CD4-positive, alpha-beta T cell (primary cell): ENCODE measurements around the gene NT5DC1. TPM values are rescaled to one million over a fixed set of nuclear protein-coding genes. Genes with fewer than 3 reads are reported as not detected.

Experiments used
- ATAC-seq: fragments of 200-7000 bp; cut with Tn5 transposase; one replicate; pipeline ENCODE4 v1.10.0; 2022; ENCODE audit warnings: mild to moderate bottlenecking; ENCODE audit not compliant: poor library complexity
- CTCF ChIA-PET: fragments of 350-600 bp; sonication (Branson Sonifier 250); formaldehyde crosslinking; loops from one replicate; lab custom pipeline; 2021; ENCODE audit warnings: antibody characterized with exemption, inconsistent platforms; lab: Charles Lee
- POLR2A ChIA-PET: fragments of 350-600 bp; sonication (Branson Sonifier 250); formaldehyde crosslinking; loops from one replicate; lab custom pipeline; 2021; ENCODE audit warnings: antibody characterized with exemption, inconsistent platforms; lab: Charles Lee
- DNase-seq, 14 experiments: peaks; one replicate each; pipeline ENCODE4 v3.0.0-alpha.2; 2013 to 2020; ENCODE audit warnings: mixed read lengths in 2 of 14
- H3K27ac ChIP-seq, 2 donors: one replicate each; pipeline versions ENCODE4 v1.5.1 to v1.7.0; 2013; ENCODE audit warnings: low read length in 2 of 2, low read depth in 1 of 2, mild to moderate bottlenecking in 1 of 2
- H3K27me3 ChIP-seq, 2 experiments: 1 replicate in 1 of 2; 2 replicates in 1 of 2; pipeline versions ENCODE4 v1.6.1 to v1.7.0; 2013; ENCODE audit warnings: low read length in 2 of 2, control low read depth in 1 of 2, mild to moderate bottlenecking in 1 of 2, moderate library complexity in 1 of 2; ENCODE audit not compliant: insufficient read depth in 2 of 2, control insufficient read depth in 1 of 2
- H3K36me3 ChIP-seq: one replicate; pipeline ENCODE4 v1.6.1; 2013; ENCODE audit warnings: low read length, control low read depth; ENCODE audit not compliant: insufficient read depth
- H3K4me1 ChIP-seq: one replicate; pipeline ENCODE4 v1.6.1; 2013; ENCODE audit warnings: low read length, control low read depth; ENCODE audit not compliant: insufficient read depth
- H3K4me3 ChIP-seq: one replicate; pipeline ENCODE4 v1.5.1; 2013; ENCODE audit warnings: mild to moderate bottlenecking, low read length, moderate library complexity
- H3K9me3 ChIP-seq, 2 experiments: 1 replicate in 1 of 2; 2 replicates in 1 of 2; pipeline versions ENCODE4 v1.6.1 to v1.7.0; 2013; ENCODE audit warnings: low read length in 2 of 2, mild to moderate bottlenecking in 2 of 2, control low read depth in 1 of 2, moderate library complexity in 1 of 2; ENCODE audit not compliant: control insufficient read depth in 1 of 2, insufficient read depth in 1 of 2
- H3K27ac Mint-ChIP-seq: one replicate; pipeline ENCODE4 v1.8.0; 2020; ENCODE audit warnings: mixed read lengths
- H3K27me3 Mint-ChIP-seq: one replicate; pipeline ENCODE4 v1.8.0; 2021; ENCODE audit warnings: mixed read lengths
- H3K36me3 Mint-ChIP-seq: one replicate; pipeline ENCODE4 v1.8.0; 2021; ENCODE audit warnings: low read depth, mixed read lengths
- H3K4me1 Mint-ChIP-seq: one replicate; pipeline ENCODE4 v1.8.0; 2021; ENCODE audit warnings: low read depth, mixed read lengths
- H3K4me3 Mint-ChIP-seq: one replicate; pipeline ENCODE4 v1.8.0; 2020; ENCODE audit warnings: mild to moderate bottlenecking, mixed read lengths
- H3K9me3 Mint-ChIP-seq: one replicate; pipeline ENCODE4 v1.8.0; 2020; ENCODE audit warnings: mixed read lengths
- CTCF ChIP-seq: fragments of 200-600 bp; IDR thresholded peaks from one replicate; pipeline ENCODE4 v1.8.0; 2022; ENCODE audit warnings: antibody characterized with exemption, mild to moderate bottlenecking
- intact Hi-C, 2 experiments: fragments of 100-400 bp; cut with DNase I in 1 of 2; cut with micrococcal nuclease in 1 of 2; formaldehyde crosslinking; loops; one replicate each; pipeline versions ENCODE4 v1.15.1 to v1.9.0; 2023 to 2025; cut with DNase I, micrococcal nuclease
- total RNA-seq, 174 experiments: library from RNA in 2 of 174; stranded (reverse) in 2 of 174; gene quantifications; one replicate each; pipeline ENCODE4 v1.2.3 and lab custom pipeline; 2021 to 2026

NT5DC1 gene
- total RNA-seq, 2 experiments from 2014 or later: 24.2 to 27.2 TPM

DNA sequence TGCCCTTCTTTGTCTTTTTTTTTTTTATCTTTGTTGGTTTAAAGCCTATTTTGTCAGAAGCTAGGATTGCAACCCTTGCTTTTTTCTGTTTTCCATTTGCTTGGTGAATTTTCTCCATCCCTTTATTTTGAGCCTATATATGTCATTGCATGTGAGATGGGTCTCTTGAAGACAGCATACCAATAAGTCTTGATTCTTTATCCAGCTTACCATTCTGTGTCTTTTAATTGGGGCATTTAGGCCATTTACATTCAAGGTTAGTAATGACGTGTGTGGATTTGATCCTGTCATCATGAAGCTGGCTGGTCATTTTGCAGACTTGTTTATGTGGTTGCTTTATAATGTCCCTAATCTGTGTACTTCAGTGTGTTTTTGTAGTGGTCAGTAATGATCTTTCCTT is 162.7 kb downstream of the NT5DC1 start:
- H3K27me3 ChIP-seq: no peaks in the 10 kb centered on the region

GRCh38 chr6:116265041-116265829 is 164.6 kb downstream of the NT5DC1 start:
- CTCF ChIA-PET: no interaction called here
- intact Hi-C loops: loop anchor here in 1 of 2 experiments (5.0 kb wide), 1 partner anchor 267 kb away; no protein-coding TSS in a partner anchor
- TF ChIP-seq CTCF: no peak
- Mint-ChIP-seq H3K36me3 (peaks cover 43% of the 10 kb centered on the region), H3K4me3 (no peak overlapping the region), H3K27me3 (no peaks in the 10 kb centered on the region), H3K27ac (no peak overlapping the region), H3K4me1 (peaks cover 36% of the 10 kb centered on the region), H3K9me3 (no peaks in the 10 kb centered on the region)
- Histone ChIP-seq H3K9me3 (peaks cover 0 to 4% of the 10 kb centered on the region in 2 experiments), H3K27me3 (no peaks in the 10 kb centered on the region), H3K36me3 (peaks cover 8% of the 10 kb centered on the region), H3K27ac (no peak overlapping the region), H3K4me1 (peaks cover 5% of the 10 kb centered on the region), H3K4me3 (no peak overlapping the region)
- DNase-seq: no peak
- POLR2A ChIA-PET: interaction anchor here (0.7 to 1.5 kb wide), 2 partner anchors 14 kb away, joined by 4 to 6 read pairs; partner anchors contain the start of gene TSPYL1
- no peak for ATAC-seq

More for the DNA sequence above, 162.7 kb downstream of the NT5DC1 start:
- Histone ChIP-seq H3K9me3 (peaks cover 0 to 4% of the 10 kb centered on the region in 2 experiments), H3K27ac (no peak overlapping the region), H3K36me3 (peaks cover 7% of the 10 kb centered on the region), H3K4me1 (peaks cover 5% of the 10 kb centered on the region), H3K4me3 (no peak overlapping the region)
- peaks cover 35% of the 10 kb centered on the region for H3K4me1 Mint-ChIP-seq
- no peak for TF ChIP-seq CTCF
- no peak overlapping the region for H3K27ac Mint-ChIP-seq
- DNase-seq (no peak), ATAC-seq (no peak)
- intact Hi-C loops: no loop called here
- no peaks in the 10 kb centered on the region for H3K9me3 Mint-ChIP-seq
- CTCF ChIA-PET: no interaction called here
- POLR2A ChIA-PET: no interaction called here
- peaks cover 42% of the 10 kb centered on the region for H3K36me3 Mint-ChIP-seq
- no peak overlapping the region for H3K4me3 Mint-ChIP-seq
- H3K27me3 Mint-ChIP-seq: no peaks in the 10 kb centered on the region

DNA sequence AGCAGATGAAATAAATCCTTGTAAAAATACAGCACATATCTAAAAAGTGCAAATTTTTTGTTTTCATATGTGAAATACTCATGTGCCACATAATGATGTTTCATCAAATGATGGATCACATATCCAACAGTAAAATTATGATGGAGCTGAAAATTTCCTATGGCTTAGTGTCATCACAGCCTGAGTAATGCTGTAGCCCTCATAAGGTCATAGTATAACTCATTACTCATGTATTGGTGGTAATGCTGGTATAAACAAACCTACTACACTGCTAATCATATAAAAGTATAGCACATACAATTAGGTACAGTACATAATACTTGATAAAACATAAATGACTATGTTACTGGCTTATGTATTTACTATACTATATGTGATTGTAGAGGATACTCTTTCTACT is 166.2 kb downstream of the NT5DC1 start:
- H3K4me1 ChIP-seq: peaks cover 5% of the 10 kb centered on the region
- Mint-ChIP-seq H3K27ac (no peak overlapping the region), H3K9me3 (no peaks in the 10 kb centered on the region), H3K36me3 (peaks cover 38% of the 10 kb centered on the region), H3K27me3 (no peaks in the 10 kb centered on the region), H3K4me1 (peaks cover 28% of the 10 kb centered on the region), H3K4me3 (no peak overlapping the region)
- DNase-seq (no peak), ATAC-seq (no peak)
- H3K27me3 ChIP-seq: no peaks in the 10 kb centered on the region
- H3K36me3 ChIP-seq: peaks cover 19% of the 10 kb centered on the region
- intact Hi-C loops: loop anchor here in 1 of 2 experiments (5.0 kb wide), 1 partner anchor 265 kb away; no protein-coding TSS in a partner anchor
- peaks cover 0 to 4% of the 10 kb centered on the region in 2 experiments for H3K9me3 ChIP-seq
- POLR2A ChIA-PET: interaction anchor here (1.1 to 5.4 kb wide), 2 partner anchors 12 to 14 kb away, joined by 3 to 92 read pairs; partner anchors contain the start of gene TSPYL1
- H3K27ac ChIP-seq: no peak overlapping the region
- H3K4me3 ChIP-seq: no peak overlapping the region
- no peak for TF ChIP-seq CTCF
- CTCF ChIA-PET: interaction anchor here (1.1 kb wide), 1 partner anchor 18 kb away, joined by 3 read pairs; no protein-coding TSS in a partner anchor
